HTERT RPE-1 (cell line): ENCODE results near the gene AASS.
"Not testable (repeated sequence)": the region's sequence is repeated elsewhere in the genome, so short reads cannot be mapped to it uniquely, and the experiment has no call there.

ENCODE experiments used
- in situ Hi-C: fragments of 300-500 bp; cut with MboI; formaldehyde crosslinking; loops from 4 replicates; pipeline ENCODE4 v1.14.3; 2020; ENCODE audit warnings: low sequenced_read_pairs

Gene AASS

GRCh38 chr7:122143751-122144711 is at the start of gene AASS:
TSS of gene AASS (minus strand) at chr7:122144249. CDS start at chr7:122133726, 10,523 bp downstream.
- in situ Hi-C loops = no loop called here

GRCh38 chr7:122188785-122189184 is 44.7 kb upstream of the AASS start:
- in situ Hi-C loops = no loop called here

- in situ Hi-C loops = no loop called here
Measured at GRCh38 chr7:122183106-122183505, 39.1 kb upstream of the AASS start.

GRCh38 chr7:122182081-122182480 is 38.0 kb upstream of the AASS start:
- in situ Hi-C loops = no loop called here

GRCh38 chr7:122172144-122172543 is 28.1 kb upstream of the AASS start:
- in situ Hi-C loops = not testable (repeated sequence)

- in situ Hi-C loops = no loop called here
Measured at GRCh38 chr7:122166740-122167139, 22.7 kb upstream of the AASS start.

GRCh38 chr7:122166275-122166674 is 22.2 kb upstream of the AASS start:
- in situ Hi-C loops = no loop called here

GRCh38 chr7:122161628-122162027 is 17.6 kb upstream of the AASS start:
- in situ Hi-C loops = no loop called here

- in situ Hi-C loops = no loop called here
Measured at GRCh38 chr7:122155566-122155965, 11.5 kb upstream of the AASS start.

- in situ Hi-C loops = no loop called here
Measured at GRCh38 chr7:122148878-122149277, 4.8 kb upstream of the AASS start.

- in situ Hi-C loops = no loop called here
Measured at GRCh38 chr7:122148081-122148480, 4.0 kb upstream of the AASS start.

GRCh38 chr7:122145937-122146645 is 2.0 kb upstream of the AASS start:
- in situ Hi-C loops = no loop called here

GRCh38 chr7:122143376-122143750 is 686 bp downstream of the AASS start:
- in situ Hi-C loops = no loop called here

GRCh38 chr7:122140918-122141317 is 3.1 kb downstream of the AASS start:
- in situ Hi-C loops = no loop called here

GRCh38 chr7:122137251-122138077 is 6.6 kb downstream of the AASS start:
- in situ Hi-C loops = no loop called here

- in situ Hi-C loops = no loop called here
Measured at GRCh38 chr7:122136639-122137245, 7.3 kb downstream of the AASS start.

- in situ Hi-C loops = no loop called here
Measured at GRCh38 chr7:122136078-122136477, 8.0 kb downstream of the AASS start.

GRCh38 chr7:122135275-122135674 is 8.8 kb downstream of the AASS start:
- in situ Hi-C loops = no loop called here

- in situ Hi-C loops = not testable (repeated sequence)
Measured at GRCh38 chr7:122134793-122135192, 9.3 kb downstream of the AASS start.

- in situ Hi-C loops = no loop called here
Measured at GRCh38 chr7:122133477-122133876, 10.6 kb downstream of the AASS start.

- in situ Hi-C loops = no loop called here
Measured at GRCh38 chr7:122132341-122132740, 11.7 kb downstream of the AASS start.
